NCI-H1417 treated with DMSO at 0.1 percent for 48 hours (cell line): ENCODE measurements around the gene SH3BP5L.

ENCODE experiments used
- DNase-seq: peaks from one replicate; lab custom pipeline; 2025; lab: John Stamatoyannopoulos, UW

The SH3BP5L gene

GRCh38 chr1:248825909-248826760 lies at the start of gene SH3BP5L:
SH3BP5L (minus strand) TSS chr1:248825915; CDS start chr1:248824935, 980 bp downstream.
- peak; percentile 91 for DNase-seq

GRCh38 chr1:248873993-248874533 lies 48.3 kb upstream of the SH3BP5L start:
- peak; percentile 97 for DNase-seq

DNA sequence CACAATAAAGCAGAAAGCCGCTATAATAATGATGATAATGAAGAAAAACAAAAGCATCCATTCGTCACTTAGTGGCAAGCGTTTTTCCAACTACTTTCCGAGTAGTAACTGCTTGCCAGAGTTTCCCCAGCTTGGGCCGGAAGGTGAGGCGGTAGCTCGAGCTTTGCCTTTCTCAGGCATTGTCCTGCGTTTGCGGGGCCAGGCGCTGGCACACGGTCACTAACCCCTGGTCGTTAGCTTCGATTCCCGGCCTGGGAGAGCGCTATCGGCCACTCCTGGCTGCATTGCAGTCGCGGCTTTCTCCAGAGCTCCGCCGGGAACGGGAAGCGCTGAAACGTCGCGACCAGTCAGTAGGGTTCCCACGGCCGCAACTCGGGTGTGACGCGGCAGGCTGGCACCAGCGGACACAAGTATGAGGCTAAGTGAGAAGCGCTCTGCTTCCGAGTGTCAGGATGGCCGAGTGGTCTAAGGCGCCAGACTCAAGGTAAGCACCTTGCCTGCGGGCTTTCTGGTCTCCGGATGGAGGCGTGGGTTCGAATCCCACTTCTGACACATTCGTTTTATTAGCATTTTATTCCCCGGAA lies 47.8 kb upstream of the SH3BP5L start:
- peak; percentile 96 for DNase-seq

GRCh38 chr1:248872752-248873408 lies 47.2 kb upstream of the SH3BP5L start:
- peak; percentile 53 for DNase-seq

DNA sequence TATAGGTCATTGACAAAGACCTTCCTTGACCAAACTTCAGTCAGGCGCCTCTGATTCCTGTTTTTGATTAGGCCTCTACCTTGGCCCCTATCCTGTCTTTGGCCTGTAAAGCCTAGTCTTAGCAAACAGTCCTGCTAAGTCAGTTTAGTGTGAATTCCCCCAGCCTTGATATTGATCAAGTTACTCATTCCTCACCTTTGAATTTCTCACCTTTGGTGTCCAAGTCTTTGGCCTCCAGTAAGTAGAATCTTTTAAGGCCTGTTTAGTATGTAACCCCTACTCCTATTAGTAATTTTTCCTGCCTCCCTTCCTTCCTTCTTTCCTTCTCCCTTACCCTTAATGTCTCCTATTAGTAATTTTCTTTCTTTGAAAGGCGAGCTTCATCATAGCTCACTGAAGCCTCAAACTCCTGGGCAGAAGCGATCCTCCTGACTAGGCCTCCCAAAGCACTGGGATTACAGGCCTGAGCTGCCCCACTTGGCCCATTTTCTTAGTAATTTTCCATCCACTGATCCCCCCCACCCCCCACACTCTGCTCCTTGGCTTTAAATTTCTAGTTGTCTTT lies 46.2 kb upstream of the SH3BP5L start:
- no peak for DNase-seq

GRCh38 chr1:248862998-248863881 lies 37.5 kb upstream of the SH3BP5L start:
- peak; percentile 35 for DNase-seq

GRCh38 chr1:248862695-248862997 lies 36.9 kb upstream of the SH3BP5L start:
- DNase-seq, result no peak

DNA sequence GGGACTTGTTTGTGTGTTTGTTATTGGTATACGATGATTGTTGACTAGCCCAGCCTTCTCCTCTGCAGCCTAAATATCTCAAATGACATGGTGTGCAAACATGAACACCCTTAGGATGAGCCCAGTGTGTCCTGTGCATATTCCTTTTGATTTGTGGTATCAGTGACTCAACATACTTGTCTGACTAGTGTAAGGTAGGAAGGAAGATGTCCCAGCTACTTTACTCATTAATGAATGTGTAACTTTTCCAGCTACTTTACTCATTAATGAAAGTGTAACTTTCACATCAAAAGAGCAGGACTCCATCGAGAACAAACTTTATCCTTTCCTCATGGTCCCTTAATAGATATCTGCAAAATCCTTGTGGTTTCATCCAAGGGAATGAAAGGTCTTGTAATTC lies 35.9 kb upstream of the SH3BP5L start:
- no peak for DNase-seq

GRCh38 chr1:248860007-248860406 lies 34.3 kb upstream of the SH3BP5L start:
- DNase-seq, result no peak

- DNase-seq, result peak; percentile 76
These were observed 33.5 kb upstream of the SH3BP5L start, which contains the start of gene ZNF692 for GRCh38 chr1:248858891-248859889. ZNF692 (minus strand) TSS chr1:248859085; CDS start chr1:248858309, 776 bp downstream.

DNA sequence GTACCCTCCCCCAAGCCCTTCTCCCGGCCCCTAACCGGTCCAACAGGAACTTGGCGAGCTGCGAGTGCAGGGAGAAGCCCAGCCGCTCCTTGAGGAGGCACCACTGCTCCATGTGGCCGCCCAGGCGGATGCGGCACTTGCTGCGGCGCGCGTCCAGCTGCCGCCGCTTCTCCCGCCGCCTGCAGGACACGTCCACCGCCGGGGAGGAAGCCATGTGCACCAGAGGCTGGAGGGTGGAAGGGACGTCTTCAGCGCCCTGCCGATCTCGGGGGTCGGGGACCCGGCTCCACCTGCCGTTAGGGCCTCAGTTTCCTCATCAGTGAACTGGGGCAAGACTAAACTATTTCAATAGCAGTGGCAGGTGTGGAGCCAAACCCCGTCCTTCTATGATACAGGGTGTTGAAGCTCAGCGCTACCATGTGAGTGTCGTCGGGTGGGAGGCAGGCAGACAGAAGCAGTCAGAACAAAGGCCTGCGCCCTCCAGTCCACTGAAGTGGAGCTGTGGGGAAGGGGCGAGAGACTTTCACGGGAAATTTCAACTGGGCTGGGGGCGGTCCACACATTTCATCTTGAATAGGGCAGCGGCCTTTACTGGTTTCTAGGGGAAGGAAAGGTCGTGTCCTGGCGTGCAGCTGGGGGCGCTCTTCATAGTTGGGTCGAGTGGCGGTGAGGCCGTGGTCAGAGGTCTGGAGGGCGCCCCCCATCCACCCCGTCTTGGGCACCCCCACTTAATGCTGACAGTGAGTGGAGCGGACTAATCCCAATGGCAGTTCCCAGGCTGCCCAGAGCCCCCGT lies 32.6 kb upstream of the SH3BP5L start:
- DNase-seq, result no peak

GRCh38 chr1:248857749-248858095 lies 32.0 kb upstream of the SH3BP5L start:
- DNase-seq, result no peak

GRCh38 chr1:248857201-248857600 lies 31.5 kb upstream of the SH3BP5L start:
- DNase-seq, result no peak

- no peak for DNase-seq
These were observed 30.5 kb upstream of the SH3BP5L start for GRCh38 chr1:248856176-248856575.

- no peak for DNase-seq
These were observed 29.9 kb upstream of the SH3BP5L start for GRCh38 chr1:248855580-248855979.

- DNase-seq, result no peak
These were observed 28.1 kb upstream of the SH3BP5L start for GRCh38 chr1:248853663-248854375.

GRCh38 chr1:248852481-248853405 lies 27.0 kb upstream of the SH3BP5L start:
- DNase-seq, result no peak

GRCh38 chr1:248851390-248851789 lies 25.7 kb upstream of the SH3BP5L start:
- DNase-seq, result no peak
